22Rv1 (cell line): ENCODE results near the gene NCKIPSD.
"Not testable (repeated sequence)": the region's sequence is repeated elsewhere in the genome, so short reads cannot be mapped to it uniquely, and the experiment has no call there.

Experiments used
- CTCF ChIP-seq: fragments of 450-650 bp; IDR thresholded peaks from 2 replicates; pipeline ENCODE4 v1.5.1; 2017; ENCODE audit warnings: mild to moderate bottlenecking
- ZFX ChIP-seq: fragments of 450-650 bp; IDR thresholded peaks from 2 replicates; pipeline ENCODE4 v1.6.1; 2017; ENCODE audit warnings: antibody characterized with exemption, borderline replicate concordance

DNA sequence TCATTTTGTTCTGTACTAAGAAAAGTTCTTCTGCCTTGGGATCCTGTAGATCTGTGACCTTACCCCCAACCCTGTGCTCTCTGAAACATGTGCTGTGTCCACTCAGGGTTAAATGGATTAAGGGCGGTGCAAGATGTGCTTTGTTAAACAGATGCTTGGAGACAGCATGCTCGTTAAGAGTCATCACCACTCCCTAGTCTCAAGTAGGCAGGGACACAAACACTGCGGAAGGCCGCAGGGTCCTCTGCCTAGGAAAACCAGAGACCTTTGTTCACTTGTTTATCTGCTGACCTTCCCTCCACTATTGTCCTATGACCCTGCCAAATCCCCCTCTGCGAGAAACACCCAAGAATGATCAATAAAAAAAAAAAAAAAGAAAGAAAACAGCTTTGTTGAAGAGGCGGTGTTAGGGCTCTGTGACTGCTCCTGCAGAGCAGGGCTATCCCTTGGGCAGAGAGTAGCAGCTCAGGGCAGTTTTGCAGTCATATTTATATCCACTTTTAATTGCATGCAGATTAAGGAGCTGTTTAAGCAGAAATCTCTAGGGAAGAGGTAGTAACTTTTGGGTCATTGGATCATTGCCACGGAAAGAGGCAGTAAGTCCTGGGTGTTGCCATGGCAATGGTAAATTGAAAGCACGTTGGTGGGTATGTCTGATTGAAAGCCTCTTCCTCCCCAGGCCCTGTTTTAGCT, 49.5 kb upstream of the NCKIPSD start:
- not testable (repeated sequence) for TF ChIP-seq CTCF, ZFX
